ENCODE measurements around the gene PLPPR3.

DNA sequence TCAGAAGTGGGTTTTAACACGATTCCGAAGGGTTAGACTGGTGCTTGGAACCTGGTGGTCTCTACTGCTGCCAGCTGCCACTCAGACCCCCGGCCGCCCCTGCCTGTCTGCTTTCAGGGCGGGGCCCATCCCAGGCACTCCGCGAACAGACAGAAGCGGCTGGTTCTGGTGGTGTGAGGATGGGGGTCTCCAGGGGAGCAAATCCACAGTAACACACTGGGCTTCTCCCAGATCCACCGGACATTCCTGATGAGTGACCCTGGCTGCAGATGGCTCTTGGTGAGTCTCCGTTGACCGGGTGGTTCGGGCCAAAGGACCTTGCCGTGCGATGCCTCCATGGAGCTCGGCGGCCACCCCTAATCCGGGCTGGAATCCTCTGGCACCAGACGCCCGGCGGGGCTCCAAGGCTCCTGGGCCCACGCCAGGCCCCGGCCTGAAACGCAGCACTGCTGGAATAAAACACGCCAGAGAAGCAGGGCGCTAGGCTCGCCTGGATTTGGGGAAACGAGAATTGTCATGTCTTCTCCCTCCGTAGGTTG lies 26.6 kb downstream of the PLPPR3 start:
- TF ChIP-seq, protein P1, sequence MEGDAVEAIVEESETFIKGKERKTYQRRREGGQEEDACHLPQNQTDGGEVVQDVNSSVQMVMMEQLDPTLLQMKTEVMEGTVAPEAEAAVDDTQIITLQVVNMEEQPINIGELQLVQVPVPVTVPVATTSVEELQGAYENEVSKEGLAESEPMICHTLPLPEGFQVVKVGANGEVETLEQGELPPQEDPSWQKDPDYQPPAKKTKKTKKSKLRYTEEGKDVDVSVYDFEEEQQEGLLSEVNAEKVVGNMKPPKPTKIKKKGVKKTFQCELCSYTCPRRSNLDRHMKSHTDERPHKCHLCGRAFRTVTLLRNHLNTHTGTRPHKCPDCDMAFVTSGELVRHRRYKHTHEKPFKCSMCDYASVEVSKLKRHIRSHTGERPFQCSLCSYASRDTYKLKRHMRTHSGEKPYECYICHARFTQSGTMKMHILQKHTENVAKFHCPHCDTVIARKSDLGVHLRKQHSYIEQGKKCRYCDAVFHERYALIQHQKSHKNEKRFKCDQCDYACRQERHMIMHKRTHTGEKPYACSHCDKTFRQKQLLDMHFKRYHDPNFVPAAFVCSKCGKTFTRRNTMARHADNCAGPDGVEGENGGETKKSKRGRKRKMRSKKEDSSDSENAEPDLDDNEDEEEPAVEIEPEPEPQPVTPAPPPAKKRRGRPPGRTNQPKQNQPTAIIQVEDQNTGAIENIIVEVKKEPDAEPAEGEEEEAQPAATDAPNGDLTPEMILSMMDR (IDR thresholded peaks at IDR 0.05): no peak
- no peak for TF ChIP-seq POLR2A (IDR thresholded peaks at IDR 0.05)

All from esophagus squamous epithelium (tissue), 4 donors.